ENCODE measurements around the gene HPX.

HPX gene

DNA sequence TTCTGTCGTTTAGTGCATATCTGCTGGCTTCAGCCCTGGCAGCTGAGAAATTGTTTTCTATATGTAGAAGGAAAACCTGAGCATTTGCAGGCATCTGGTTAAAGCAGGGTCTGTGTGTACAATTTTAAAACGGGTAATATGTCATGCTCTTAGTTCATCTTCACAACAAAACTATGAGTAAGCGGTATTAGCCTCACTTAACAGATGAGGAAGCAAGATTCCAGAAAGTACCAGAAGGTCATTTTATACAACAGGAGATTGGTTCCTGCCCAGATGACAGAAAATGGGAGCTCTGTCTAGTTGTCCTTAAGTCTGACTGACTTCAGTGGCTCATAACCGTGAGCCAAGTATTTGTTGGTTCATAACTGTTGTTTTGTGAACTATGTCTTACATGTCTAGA lies 41.7 kb upstream of the HPX start:
- no peak for TF ChIP-seq FOXP2 (optimal IDR thresholded peaks at IDR 0.05; ENCODE audit: control extremely low read depth, extremely low read length, insufficient read depth)
- no peak for TF ChIP-seq POLR2AphosphoS5 (IDR thresholded peaks at IDR 0.05; ENCODE audit: borderline replicate concordance, low read depth, low read length)
- no peak for TF ChIP-seq EZH2 (IDR thresholded peaks at IDR 0.05)
- H3K9me3 ChIP-seq (ENCODE audit: low read depth, low read length), result no peaks in the 10 kb centered on the region
- H3K4me3 ChIP-seq, result peak overlapping the region; percentile 98
- no peak for DNase-seq (ENCODE audit: low read depth, low spot score)
- H3K9ac ChIP-seq (ENCODE audit: insufficient read length), result peak overlapping the region; percentile 87
- peak overlapping the region; percentile 89; the same call in 1 of the 2 replicates for H3K27ac ChIP-seq
- peaks cover 78% of the 10 kb centered on the region for H3K36me3 ChIP-seq (ENCODE audit: insufficient read depth, low read length)

GRCh38 chr11:6481924-6482275 lies 41.1 kb upstream of the HPX start:
- H3K36me3 ChIP-seq (ENCODE audit: insufficient read depth, low read length), result peaks cover 78% of the 10 kb centered on the region

GRCh38 chr11:6481012-6481923 lies 40.5 kb upstream of the HPX start, which contains the start of the genes ARFIP2 and TIMM10B:
Gene ARFIP2, minus strand, starts transcription at chr11:6481331. Its CDS starts 910 bp downstream, at chr11:6480421.
Gene TIMM10B, plus strand, starts transcription at chr11:6481501. Its CDS starts 16 bp downstream, at chr11:6481517.
- Histone ChIP-seq H3K9me3 (ENCODE audit: low read depth, low read length) (no peaks in the 10 kb centered on the region), H3K4me3 (peak within 1 kb of the TSS; percentile 98), H3K27ac (peak within 1 kb of the TSS; percentile 89), H3K36me3 (ENCODE audit: insufficient read depth, low read length) (peaks cover 75% of the 10 kb centered on the region), H3K9ac (ENCODE audit: insufficient read length) (peak within 1 kb of the TSS; percentile 87)
- TF ChIP-seq EZH2 (IDR thresholded peaks at IDR 0.05) (no peak), POLR2AphosphoS5 (IDR thresholded peaks at IDR 0.05; ENCODE audit: borderline replicate concordance, low read depth, low read length) (peak; percentile 91), FOXP2 (optimal IDR thresholded peaks at IDR 0.05; ENCODE audit: control extremely low read depth, extremely low read length, insufficient read depth) (peak; percentile 52)
- peak; percentile 77 for DNase-seq (ENCODE audit: low read depth, low spot score)

More at GRCh38 chr11:6481924-6482275, 41.1 kb upstream of the HPX start:
- no peak for DNase-seq (ENCODE audit: low read depth, low spot score)
- H3K27ac ChIP-seq, result peak overlapping the region; percentile 89
- peak overlapping the region; percentile 98 for H3K4me3 ChIP-seq
- no peak for TF ChIP-seq FOXP2 (optimal IDR thresholded peaks at IDR 0.05; ENCODE audit: control extremely low read depth, extremely low read length, insufficient read depth)
- TF ChIP-seq EZH2 (IDR thresholded peaks at IDR 0.05), result no peak
- no peak for TF ChIP-seq POLR2AphosphoS5 (IDR thresholded peaks at IDR 0.05; ENCODE audit: borderline replicate concordance, low read depth, low read length)
- no peaks in the 10 kb centered on the region for H3K9me3 ChIP-seq (ENCODE audit: low read depth, low read length)
- H3K9ac ChIP-seq (ENCODE audit: insufficient read length), result peak overlapping the region; percentile 87

DNA sequence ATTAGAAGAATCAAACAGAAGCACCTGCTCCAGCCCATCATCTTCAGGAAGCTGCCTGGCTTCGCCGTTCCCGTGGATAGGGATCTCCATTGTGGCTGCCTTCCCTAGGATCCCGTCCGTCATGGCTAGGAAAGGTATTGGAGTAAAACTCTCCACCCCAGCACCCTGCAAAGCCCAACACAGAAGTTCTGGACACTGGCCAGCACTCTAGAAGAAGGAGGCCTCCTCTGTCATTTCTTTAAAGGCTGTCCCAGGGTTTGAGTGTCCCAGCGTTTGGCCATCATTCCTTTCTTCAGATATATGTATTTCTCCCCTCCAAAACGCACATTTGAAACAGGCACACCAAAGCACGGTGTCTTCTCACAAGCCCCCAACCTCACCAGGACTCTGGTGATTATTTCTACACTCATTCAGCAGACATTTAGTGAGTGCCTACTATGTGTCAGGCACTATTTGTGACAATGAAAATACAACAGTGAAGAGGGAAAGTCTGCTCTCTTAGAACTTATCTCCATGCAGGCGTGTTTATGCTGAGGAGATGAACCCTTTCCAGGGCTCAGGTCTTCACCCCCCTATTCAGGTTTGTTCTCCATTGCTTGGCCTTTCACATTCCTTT lies 39.6 kb upstream of the HPX start:
- Histone ChIP-seq H3K9me3 (ENCODE audit: low read depth, low read length) (no peaks in the 10 kb centered on the region), H3K9ac (ENCODE audit: insufficient read length) (peak overlapping the region; percentile 87), H3K4me3 (peak overlapping the region; percentile 98), H3K27ac (no peak overlapping the region), H3K36me3 (ENCODE audit: insufficient read depth, low read length) (peaks cover 67% of the 10 kb centered on the region)
- no peak for TF ChIP-seq POLR2AphosphoS5 (IDR thresholded peaks at IDR 0.05; ENCODE audit: borderline replicate concordance, low read depth, low read length)
- no peak for DNase-seq (ENCODE audit: low read depth, low spot score)

DNA sequence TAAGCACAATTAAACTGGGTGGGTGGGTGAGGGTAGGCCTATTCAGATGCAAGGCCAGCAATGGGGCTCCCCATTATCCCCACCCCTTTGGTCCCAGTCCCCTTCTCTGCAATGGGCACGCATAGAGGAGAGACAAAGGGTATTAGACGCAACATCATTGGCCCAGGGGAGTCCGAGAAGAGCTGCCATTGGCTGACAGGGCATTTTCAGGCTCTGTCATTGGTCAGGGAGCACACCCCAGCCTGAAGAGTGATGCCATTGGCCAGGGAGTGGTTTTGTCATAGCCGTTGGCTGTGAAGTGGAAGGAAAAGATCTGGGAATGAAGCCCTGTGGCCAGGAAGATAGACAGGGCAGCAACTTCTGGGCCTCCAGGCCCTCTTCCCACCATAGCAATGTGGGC lies 35.8 kb upstream of the HPX start:
- Histone ChIP-seq H3K36me3 (ENCODE audit: insufficient read depth, low read length) (peaks cover 34% of the 10 kb centered on the region), H3K27ac (peak overlapping the region; percentile 30; the same call in 1 of the 2 replicates), H3K9ac (ENCODE audit: insufficient read length) (no peak overlapping the region), H3K9me3 (ENCODE audit: low read depth, low read length) (no peaks in the 10 kb centered on the region), H3K4me3 (no peak overlapping the region)
- DNase-seq (ENCODE audit: low read depth, low spot score), result no peak
- TF ChIP-seq EZH2 (IDR thresholded peaks at IDR 0.05), result no peak
- TF ChIP-seq FOXP2 (optimal IDR thresholded peaks at IDR 0.05; ENCODE audit: control extremely low read depth, extremely low read length, insufficient read depth), result no peak
- no peak for TF ChIP-seq POLR2AphosphoS5 (IDR thresholded peaks at IDR 0.05; ENCODE audit: borderline replicate concordance, low read depth, low read length)

DNA sequence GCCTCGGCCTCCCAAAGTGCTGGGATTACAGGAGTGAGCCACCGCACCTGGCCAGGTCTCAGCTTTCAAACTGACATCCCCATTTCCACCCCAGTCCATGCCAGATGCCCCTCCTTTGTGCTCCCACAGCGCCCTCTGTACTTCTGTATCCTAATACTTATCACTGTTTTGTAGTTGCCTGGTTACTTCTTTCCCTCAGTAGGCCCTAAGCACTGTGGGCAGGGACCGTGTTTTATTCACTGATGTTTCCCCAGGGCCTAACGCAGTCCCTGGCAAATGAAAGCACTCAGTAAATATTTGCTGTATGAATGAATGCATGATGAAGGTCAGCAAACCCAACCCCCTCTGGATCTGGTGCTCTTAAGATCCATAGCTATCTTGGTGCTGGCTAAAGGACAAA lies 35.1 kb upstream of the HPX start:
- TF ChIP-seq EZH2 (IDR thresholded peaks at IDR 0.05), result no peak
- no peak for TF ChIP-seq FOXP2 (optimal IDR thresholded peaks at IDR 0.05; ENCODE audit: control extremely low read depth, extremely low read length, insufficient read depth)
- no peak; the same call in 1 of the 2 replicates for TF ChIP-seq POLR2AphosphoS5 (IDR thresholded peaks at IDR 0.05; ENCODE audit: borderline replicate concordance, low read depth, low read length)
- no peaks in the 10 kb centered on the region for H3K9me3 ChIP-seq (ENCODE audit: low read depth, low read length)
- peaks cover 34% of the 10 kb centered on the region for H3K36me3 ChIP-seq (ENCODE audit: insufficient read depth, low read length)
- no peak overlapping the region for H3K9ac ChIP-seq (ENCODE audit: insufficient read length)
- DNase-seq (ENCODE audit: low read depth, low spot score), result no peak
- H3K27ac ChIP-seq, result peak overlapping the region; percentile 30; the same call in 1 of the 2 replicates
- no peak overlapping the region for H3K4me3 ChIP-seq

- H3K36me3 ChIP-seq (ENCODE audit: insufficient read depth, low read length), result peaks cover 34% of the 10 kb centered on the region
- H3K9me3 ChIP-seq (ENCODE audit: low read depth, low read length), result no peaks in the 10 kb centered on the region
- H3K27ac ChIP-seq, result peak overlapping the region; percentile 63
- no peak for DNase-seq (ENCODE audit: low read depth, low spot score)
- TF ChIP-seq EZH2 (IDR thresholded peaks at IDR 0.05), result no peak
- TF ChIP-seq POLR2AphosphoS5 (IDR thresholded peaks at IDR 0.05; ENCODE audit: borderline replicate concordance, low read depth, low read length), result no peak
- no peak for TF ChIP-seq FOXP2 (optimal IDR thresholded peaks at IDR 0.05; ENCODE audit: control extremely low read depth, extremely low read length, insufficient read depth)
- H3K4me3 ChIP-seq, result no peak overlapping the region
- no peak overlapping the region for H3K9ac ChIP-seq (ENCODE audit: insufficient read length)
These were observed 34.2 kb upstream of the HPX start for GRCh38 chr11:6474806-6475500.

DNA sequence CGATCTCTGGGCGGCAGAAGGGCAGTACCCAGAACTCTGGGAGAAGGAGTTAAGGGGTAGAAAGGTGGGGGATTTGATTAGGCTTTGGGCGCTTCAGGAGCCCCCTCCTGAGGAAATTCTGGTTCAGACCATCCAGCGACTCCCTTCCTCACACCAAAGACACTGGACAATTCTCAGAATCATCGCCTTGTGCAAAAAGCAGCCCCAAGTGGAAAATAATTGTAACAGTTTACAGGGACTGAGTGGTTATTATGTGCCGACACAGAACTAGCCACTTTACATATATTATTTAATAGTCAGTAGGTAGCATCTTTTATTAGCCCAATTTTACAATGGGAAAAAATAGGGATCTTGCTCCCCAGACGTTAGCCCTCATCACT lies 33.6 kb upstream of the HPX start:
- peak overlapping the region; percentile 17 for H3K9ac ChIP-seq (ENCODE audit: insufficient read length)
- peak overlapping the region; percentile 91 for H3K4me3 ChIP-seq
- TF ChIP-seq POLR2AphosphoS5 (IDR thresholded peaks at IDR 0.05; ENCODE audit: borderline replicate concordance, low read depth, low read length), result no peak
- no peak for TF ChIP-seq FOXP2 (optimal IDR thresholded peaks at IDR 0.05; ENCODE audit: control extremely low read depth, extremely low read length, insufficient read depth)
- TF ChIP-seq EZH2 (IDR thresholded peaks at IDR 0.05), result no peak
- peaks cover 29% of the 10 kb centered on the region for H3K36me3 ChIP-seq (ENCODE audit: insufficient read depth, low read length)
- peak overlapping the region; percentile 63 for H3K27ac ChIP-seq
- no peak for DNase-seq (ENCODE audit: low read depth, low spot score)
- no peaks in the 10 kb centered on the region for H3K9me3 ChIP-seq (ENCODE audit: low read depth, low read length)

All from SK-N-MC (cell line).